NCI-H524 (cell line): Measurements from ENCODE around the gene STXBP1.

Source experiments
- DNase-seq, 2 experiments: peaks; one replicate each; lab custom pipeline; 2025; lab: John Stamatoyannopoulos, UW

Gene STXBP1

DNA sequence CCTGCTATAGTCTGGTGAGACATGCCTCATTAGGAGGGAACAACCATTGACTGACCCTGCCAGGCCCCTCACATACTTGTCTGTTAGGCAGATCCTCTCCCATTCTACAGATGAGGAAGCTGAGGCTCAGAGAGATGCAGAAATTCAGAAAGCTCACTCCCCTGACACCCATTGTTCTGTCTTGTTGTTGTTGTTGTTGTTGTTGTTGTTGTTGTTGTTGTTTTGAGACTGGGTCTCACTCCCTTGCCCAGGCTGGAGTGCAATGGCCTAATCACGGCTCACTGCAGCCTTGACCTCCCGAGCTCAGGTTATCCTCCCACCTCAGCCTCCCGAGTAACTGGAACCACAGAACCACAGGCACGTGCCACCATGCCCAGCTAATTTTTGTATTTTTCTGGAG, 81.6 kb downstream of the STXBP1 start:
- no peak for DNase-seq

DNA sequence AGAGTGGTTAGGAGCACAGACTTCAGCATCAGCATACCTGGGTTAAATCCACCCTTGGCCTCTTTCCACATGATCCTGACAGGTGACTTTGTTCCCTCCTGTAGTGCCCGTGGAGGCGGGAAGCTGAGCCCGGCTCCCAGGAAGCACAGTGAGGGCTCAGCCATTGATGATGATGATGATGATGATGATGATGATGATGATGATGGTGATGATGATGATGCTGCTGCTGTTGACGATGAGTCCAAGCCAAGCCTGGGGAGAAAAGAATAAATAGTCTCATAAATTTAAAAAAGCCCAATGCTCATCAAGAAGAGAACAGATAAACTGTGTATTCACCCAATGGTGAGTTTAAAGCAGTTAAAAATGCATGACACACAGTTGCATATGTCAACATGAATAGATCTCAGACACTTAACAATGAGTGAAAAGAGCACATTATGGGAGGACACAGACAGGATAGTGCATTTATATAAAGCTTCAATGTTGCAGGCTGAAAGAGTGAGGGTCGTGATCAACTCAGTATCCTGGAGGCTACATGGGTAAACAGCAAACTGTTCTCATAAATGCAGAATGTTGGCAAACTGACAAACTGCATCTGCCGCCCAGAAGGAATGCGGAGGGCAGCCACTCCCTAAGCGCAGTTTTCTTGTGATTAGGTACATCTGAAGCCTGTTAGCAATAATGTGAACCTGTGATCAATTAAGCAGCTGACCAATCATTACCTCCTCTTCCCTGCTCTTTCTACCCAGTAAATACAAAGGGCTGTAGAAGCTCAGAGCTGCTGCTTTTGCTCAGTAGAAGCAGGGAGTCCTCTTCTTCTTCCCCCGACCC, 83.0 kb downstream of the STXBP1 start:
- no peak for DNase-seq

DNA sequence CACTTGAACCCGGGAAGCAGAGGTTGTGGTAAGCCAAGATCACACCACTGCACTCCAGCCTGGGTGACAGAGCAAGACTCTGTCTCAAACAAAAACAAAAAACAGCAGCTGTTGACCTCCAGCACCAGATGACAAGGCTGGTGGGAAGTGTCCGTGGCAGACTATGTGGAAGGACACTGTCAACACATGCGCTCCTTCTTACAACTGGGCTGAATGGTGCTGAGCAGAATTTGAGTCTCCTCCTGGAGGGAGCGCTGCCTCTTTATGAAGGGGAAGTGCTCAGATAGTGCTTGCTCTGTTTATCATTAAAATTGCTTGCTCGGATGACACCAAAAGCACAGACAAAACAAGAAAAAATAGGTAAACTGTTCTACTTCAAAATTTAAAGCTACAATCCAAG, 85.5 kb downstream of the STXBP1 start:
- no peak for DNase-seq

DNA sequence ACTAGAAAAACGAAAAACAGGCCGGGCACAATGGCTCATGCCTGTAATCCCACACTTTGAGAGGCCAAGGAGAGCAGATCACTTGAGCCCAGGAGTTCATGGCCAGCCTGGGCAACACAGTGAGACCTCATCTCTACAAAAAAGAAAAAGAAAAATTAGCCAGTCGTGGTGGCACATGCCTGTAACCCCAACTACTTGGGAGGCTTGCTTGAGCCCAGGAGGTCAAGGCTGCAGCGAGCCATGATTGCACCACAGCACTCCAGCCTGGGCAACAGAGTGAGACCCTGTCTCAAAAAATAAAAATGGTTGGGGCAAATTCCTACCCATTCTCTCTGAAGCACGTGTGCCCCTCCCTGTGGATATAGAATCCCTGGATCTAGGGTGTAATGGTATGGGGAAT, 86.3 kb downstream of the STXBP1 start:
- no peak for DNase-seq

DNA sequence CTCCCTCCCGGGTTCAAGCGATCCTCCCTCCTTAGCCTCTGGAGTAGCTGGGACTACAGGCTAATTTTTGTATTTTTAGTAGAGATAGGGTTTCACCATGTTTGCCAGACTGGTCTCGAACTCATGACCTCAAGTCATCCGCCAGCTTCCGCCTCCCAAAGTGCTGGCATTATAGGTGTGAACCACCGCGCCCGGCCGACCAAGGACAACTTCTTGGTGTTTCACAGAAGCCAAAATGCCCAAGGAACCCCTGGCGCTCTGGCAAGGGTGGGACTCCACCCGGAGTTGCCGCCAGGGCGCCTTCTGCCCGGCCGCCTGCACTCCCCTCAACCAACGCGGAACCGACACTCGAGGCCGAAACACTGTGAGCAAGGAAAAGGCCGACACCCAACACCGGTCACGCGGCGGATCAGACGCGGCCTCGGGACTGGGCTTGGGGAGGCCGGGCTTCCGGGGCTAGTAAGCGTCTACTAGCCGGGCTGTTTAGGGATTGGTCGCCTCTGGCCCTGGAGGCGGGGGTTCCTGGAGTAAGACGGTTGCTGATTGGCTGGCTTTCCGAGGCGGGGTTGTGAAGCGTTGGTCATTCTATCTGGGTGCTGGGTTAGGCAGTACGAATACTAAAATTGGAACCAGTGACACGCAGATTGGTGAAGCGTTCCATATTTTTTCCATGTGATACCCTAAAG, 87.1 kb downstream of the STXBP1 start:
- DNase-seq = no peak

DNA sequence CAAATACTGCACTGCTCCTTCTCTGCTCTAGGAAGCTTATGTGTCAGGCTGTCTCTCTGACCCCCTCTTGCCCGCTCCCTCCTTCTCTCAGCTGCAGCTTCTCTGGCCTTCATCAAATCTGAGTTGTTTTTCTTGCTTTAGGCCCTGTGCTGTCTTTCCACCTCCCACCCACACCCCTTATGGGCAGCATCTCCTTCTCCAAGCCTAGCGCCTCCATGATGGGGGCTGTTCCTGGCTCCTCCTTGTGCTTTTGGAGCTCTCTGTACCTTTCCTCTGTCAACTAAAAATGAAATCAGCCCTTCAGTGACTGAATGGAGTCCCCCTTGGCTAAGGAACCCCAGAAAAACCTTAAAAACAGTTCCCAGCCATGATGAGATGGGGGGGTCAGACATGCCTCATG, 88.1 kb downstream of the STXBP1 start:
- no peak for DNase-seq

DNA sequence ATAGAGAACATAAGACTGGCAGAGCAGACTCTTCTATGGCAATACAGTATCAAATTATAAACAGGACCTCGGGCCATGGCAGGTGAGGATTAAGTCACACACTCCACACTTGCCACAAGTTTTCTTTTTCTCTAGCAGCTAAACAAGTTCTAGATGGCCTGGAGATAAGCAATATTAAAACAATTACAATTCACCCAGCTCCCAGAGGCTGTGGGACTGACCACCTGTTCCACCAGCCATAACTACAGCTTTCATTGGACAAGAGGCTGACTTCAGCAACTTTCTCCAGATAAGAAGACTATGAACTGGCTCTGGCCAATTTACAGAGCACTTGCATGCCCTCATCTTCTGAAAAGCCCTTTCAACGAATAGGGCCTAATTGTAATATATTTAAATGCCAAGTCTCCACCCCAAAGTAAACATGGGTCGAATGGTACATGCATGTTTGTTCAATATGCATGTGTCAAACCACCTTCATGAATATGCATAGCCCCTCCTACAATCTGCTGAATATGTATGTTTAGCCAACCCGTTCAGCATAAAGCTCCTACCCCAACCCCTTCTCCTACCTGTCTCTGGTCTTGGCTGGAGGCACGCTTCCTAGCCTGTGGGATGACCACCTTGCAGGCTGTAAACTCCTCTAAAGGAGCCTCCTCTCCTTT, 88.6 kb downstream of the STXBP1 start:
- DNase-seq = no peak

DNA sequence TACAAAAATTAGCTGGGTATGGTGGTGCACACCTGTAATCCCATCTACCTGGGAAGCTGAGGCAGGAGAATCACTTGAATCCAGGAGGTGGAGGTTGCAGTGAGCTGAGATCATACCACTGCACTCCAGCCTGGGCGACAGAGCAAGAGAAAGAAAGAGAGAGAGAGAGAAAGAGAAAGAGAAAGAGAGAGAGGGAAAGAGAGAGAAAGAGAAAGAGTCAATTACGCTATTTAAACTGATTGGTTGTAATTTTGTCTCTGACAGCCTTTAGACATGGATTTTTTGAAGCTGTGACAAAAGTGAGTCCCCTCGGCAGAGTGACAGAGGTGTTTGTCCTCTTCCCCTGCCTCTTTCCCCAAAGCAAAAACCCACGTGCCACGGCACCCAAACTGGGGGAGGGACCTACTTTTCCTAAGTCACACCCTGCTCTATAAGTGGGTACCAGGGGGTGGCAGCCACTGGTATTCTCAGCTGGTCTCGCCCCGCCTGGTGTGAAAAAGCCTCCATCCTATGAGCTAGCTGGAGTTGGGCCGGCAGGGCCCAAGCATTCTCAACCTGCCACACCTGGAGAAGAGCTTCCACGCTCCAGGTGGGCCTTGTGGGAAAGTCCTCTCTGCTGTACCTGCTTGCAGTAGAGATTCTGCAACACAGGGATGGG, 91.3 kb downstream of the STXBP1 start:
- DNase-seq = no peak

DNA sequence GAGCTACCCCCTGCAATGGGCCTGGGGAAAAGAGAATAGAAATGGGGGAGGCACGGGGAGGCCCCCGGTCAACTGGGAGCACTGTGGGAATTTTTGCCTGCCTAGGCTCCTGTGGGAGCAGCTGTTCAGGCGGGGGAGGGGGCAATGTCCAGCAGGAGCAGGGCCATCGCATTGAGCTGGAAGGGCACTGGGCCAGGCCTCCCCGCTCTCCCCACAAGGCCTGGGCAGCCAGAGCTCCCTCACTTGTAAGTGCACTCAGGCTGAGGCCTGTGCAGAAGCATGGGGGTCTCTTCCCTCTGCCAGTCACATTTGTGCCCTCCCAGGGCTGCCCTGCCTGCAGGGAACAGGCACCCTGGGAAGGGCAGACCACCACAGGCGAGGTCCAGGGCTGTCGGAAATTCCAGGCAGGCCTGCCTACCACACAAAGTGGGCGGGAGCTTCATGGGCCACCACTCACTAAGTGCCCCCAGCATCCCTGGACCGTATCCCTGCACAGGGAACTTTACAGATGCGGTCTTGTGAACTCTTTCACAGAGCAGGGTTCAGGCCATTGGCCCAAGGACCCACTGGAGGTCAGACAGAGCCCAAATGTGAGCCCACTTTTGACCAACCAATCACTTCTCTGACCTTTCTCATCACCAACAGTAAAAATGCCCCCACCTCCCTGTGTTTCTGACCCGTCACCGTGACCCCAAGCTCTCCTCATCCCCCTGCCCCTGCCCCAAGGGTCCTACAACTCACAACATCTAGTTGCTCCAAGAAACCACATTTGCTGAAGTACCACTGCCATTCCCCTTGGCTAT, 93.7 kb downstream of the STXBP1 start:
- DNase-seq = no peak

DNA sequence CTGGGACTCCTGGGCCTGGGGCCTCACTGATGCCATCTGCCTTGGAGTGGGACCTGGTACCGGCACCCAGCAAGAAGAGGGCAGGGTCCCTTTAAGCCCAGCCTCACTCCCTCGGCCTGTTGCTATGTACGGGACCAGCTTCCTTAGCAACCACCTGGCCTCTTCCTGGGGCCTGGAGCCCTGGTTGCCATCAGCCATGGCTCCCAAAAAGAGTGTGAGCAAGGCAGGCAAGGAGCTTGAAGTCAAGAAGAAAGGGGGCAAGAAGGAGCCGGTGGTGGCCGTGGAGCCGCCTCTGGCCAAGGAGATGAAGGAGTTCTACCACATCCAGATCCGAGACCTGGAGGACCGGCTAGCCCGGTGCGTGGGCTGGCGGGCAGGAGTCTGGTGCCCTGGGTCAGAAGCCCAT, 94.8 kb downstream of the STXBP1 start, which contains the start of gene CFAP157:
Gene CFAP157, plus strand, starts transcription at position 153 of the 406 bp plus-strand sequence. Its CDS starts 44 bp downstream, at position 197.
- DNase-seq = no peak

DNA sequence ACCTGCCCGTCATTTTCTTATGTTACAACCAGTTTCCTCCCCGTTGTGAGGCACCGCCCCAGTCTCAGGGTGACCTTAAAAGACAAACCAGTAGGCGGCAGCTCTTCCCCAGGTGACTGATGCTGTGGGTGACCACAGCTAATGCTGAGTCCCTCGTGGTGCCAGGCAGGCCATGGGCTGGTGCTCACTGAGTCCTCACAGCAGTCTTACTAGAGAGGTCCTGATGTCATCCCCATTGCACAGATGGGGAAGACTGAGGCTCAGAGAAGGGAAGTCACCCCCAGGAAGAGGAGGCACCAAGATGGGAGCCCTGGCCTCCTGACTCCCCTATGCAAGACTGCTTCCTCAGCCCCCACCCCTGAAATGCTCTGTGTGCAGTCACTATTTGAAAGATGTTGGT, 95.7 kb downstream of the STXBP1 start:
- no peak for DNase-seq

DNA sequence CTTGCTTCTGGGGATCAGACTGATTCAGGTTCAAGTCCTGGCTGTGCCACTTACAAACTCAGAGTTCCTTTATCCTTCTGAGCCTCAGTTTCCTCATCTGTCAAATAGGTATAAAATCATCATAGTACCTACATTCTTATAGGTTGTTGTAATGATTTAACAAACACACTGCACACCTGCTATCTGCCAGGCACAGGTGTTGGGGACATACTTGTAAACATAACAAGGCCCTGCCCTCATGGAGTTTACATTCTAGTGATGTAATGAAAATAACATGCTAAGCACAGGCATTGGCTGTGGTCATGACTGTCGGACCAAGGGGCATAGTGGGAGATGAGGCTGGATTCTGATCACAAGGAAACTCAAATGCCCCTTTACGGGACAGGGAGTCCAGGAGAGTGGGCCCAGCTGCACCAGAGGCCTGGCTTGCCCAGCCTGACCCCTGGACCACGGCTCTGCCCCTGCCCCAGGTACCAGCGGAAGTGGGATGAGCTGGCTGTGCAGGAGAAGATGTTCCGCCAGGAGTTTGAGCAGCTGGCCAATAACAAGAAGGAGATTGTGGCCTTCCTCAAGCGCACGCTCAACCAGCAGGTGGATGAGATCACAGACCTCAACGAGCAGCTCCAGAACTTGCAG, 97.0 kb downstream of the STXBP1 start:
- DNase-seq = no peak

DNA sequence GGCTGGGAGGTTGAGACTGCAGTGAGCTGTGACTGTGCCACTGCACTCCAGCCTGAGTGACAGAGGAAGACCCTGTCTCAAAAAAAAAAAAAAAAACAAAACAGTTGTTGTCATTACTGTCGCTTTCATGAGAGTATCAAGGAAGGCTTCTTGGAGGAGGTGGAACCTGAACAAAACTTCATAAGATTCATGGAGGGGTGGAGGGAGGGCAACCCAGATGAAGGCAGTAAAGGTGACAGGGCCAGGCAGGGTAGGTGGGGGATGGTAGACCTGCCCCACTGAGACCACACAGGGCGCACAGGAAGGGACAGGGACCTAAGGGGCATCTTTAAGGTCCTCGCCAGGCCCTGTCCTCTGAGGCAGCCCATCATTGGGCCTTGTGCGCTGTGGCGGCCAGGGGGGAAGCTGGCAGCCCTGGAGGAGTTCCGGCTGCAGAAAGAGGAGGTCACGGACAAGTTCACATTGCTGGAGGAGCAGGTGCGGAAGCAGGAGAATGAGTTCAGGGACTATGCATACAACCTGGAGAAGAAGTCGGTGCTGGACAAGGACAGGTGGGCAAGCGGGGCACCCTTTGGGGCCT, 98.2 kb downstream of the STXBP1 start:
- DNase-seq = no peak

DNA sequence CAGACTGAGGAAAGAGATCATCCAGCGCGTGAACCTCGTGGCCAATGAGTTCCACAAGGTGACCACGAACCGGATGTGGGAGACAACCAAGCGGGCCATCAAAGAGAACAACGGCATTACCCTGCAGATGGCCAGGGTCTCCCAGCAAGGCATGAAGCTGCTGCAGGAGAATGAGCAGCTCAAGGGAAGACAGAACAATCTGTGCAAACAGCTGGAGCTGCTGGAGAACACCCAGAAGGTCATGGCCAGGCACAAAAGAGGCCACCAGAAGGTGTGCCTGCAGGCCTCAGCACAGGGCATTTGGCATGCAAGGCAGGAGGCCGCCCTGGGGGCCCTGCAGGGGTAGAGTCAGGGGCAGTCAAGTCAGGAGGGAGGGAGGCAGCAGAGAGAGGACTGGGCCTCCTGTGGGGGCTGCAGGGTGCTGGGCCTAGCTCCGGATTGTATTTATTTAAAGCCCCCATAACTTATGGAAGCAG, 99.2 kb downstream of the STXBP1 start:
- DNase-seq = peak in 1 of 2 experiments; percentile 71

DNA sequence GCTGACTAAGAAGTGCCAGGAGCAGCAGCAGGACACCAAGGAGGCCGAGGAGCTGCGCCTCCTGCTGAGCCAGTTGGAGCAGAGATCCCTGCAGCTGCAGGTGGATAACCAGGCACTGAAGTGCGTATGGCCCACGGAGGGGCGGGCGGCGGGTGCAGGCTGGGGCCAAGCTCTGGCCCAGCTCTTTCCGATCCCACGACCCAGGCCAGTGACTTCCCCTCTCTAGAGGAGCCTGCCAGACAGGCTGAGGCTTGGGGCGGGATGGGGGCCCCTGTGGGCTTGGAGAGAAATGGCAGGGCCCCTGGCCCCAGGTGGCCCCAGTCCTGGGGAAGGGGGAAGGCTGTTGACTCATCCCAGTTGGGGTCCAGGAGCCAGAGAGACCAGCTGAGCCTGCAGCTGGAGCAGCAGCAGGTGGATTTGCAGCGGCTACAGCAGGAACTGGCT, 99.8 kb downstream of the STXBP1 start:
- DNase-seq = peak; percentile 56 to 79

DNA sequence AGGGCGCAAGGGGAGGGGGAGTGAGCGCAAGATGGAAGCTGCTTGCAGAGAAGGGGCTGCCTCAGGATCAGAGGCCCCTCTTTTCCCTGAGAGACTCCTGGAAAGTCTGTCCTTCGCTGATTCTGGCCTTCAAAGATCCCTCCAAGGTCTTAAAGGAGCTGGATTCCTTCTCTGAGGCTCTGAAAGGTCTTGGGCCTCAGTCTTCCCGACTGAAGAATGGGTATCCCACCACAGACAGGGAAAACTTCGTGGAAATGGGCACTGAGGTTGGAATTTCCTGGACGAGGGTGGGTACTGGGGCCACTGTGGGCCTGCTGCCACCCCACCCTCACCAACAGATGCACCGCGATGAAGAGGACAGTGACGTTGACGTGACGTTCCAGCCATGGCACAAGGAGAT, 100.3 kb downstream of the STXBP1 start:
- no peak for DNase-seq

DNA sequence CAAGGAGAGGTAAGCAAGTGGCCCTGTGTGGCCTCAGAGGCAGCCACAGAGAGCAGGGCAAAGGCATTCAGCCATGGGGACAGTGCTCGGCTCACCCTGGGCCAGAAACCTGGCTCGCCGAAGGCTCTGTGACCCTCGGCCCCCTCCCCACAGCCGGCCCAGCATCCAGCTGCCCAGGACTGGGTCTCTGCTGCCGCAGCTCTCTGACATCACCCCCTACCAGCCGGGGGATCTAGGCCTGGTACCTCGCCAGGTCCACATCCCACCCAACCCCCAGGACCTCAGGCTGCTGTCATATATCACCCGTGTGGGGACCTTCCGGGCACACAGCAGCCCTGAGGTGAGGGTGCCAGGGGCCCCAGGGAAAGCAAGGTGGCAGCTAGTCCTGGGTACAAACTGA, 100.8 kb downstream of the STXBP1 start:
- DNase-seq = no peak

DNA sequence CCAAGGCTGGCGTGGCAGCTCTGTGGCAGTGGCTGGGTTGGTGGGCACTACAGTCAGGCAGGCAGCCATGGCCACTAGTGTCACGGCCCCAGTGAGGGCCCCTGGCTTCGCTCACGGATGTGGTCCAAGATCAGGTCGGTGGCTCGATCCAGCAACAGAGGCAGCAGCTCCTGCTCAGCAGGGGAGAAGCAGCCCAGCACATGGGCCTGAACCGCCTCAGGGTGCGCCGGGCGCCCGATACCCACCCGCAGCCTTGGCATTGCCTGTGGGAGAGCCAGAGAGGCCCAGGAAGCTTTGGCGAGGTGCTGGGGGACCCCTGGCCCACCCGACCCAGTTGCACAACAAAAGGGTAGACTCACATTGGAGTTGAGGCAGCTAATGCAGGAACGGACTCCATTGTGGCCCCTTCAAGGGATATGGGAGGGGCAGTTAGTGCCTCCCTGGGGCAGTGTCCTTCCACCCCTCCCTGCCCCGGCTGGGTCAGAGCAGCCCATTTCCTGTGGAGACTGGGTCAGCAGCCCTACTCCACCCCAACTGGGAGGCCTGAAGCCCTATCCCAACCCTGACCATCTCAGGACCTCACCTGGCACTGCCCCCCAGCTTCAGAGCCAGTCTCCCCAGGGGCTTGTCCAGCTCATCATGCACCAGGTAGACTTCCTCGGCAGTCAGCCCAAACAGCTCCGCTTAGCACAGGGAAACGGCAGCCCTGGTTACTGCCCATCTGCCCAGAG, 102.1 kb downstream of the STXBP1 start:
- no peak for DNase-seq

DNA sequence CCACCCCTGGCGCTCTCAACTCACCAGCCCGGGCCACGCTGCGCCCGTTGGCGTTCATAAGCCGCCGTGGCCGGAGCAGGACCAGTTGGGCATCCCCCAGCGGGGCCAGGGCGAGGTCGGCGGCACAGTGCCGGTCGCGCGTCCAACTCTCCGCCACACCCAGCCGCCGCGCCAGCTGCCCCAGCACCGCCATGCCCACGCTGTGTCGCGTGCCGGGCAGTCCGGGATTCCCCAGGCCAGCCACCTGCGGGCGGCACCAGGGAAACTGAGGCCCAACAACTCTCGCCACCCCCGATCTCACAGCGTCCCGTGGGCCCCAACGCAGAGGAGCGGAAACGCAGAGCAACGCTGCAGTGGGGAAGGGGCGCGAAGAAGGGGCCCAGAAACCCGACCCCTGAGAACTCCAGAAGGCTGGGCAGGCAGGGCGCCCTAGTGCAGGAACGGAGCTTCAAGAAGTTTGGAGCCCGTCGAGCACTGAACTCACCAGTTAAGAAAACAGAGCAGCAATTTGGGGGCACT, 102.9 kb downstream of the STXBP1 start:
- peak in 1 of 2 experiments; percentile 64 for DNase-seq
